Ovary (tissue), 3 donors: ENCODE results near the gene SOX2.

Source experiments
- CTCF ChIP-seq, 3 donors: fragments of 450-650 bp in 2 of 3; fragments of 200-600 bp in 1 of 3; IDR thresholded peaks; one replicate each; pipeline versions ENCODE4 v1.5.1 to v1.8.0; 2016 to 2022; ENCODE audit warnings: antibody characterized with exemption in 3 of 3, mild to moderate bottlenecking in 1 of 3
- EP300 ChIP-seq: sonication (generic); formaldehyde crosslinking; IDR thresholded peaks from one replicate; pipeline ENCODE4 v1.6.1; 2017; ENCODE audit warnings: antibody characterized with exemption
- POLR2A ChIP-seq: fragments of 450-650 bp; IDR thresholded peaks from one replicate; pipeline ENCODE4 v1.6.1; 2017; ENCODE audit warnings: antibody characterized with exemption, mild to moderate bottlenecking, moderate library complexity
- donor health status: DM: no; HTN: no; CAD: no.

- TF ChIP-seq CTCF (IDR thresholded peaks at IDR 0.05), result no peak
- TF ChIP-seq POLR2A, result no peak
- TF ChIP-seq EP300, result no peak
Observed at GRCh38 chr3:181710345-181711291, 1.1 kb upstream of the SOX2 start.
